K562 (cell line): ENCODE results near the gene TIFAB. TPM values are rescaled to one million over a fixed set of nuclear protein-coding genes. Genes with fewer than 3 reads are reported as not detected.

Experiments
- ATAC-seq: fragments of 200-7000 bp; cut with Tn5 transposase; 3 replicates; pipeline ENCODE4 v1.9.1; 2020; ENCODE audit warnings: moderate library complexity
- BruUV-seq: library from RNA; stranded (reverse); fragments of 400-500 nt; replicated peaks from 2 replicates; lab custom pipeline; 2021; lab: Mats Ljungman, UMichigan
- CTCF ChIA-PET: fragments of 300-600 bp; formaldehyde crosslinking; extraction: SDS; loops from one replicate; lab custom pipeline; 2021; ENCODE audit warnings: low intra/inter-chr PET ratio; lab: Yijun Ruan, JAX
- POLR2A ChIA-PET: fragments of 300-600, 350-650 bp; sonication (Branson Sonifier 250); formaldehyde crosslinking; extraction: SDS; loops from one replicate; lab custom pipeline; 2021; ENCODE audit warnings: antibody characterized with exemption, inconsistent platforms; lab: Yijun Ruan, JAX
- DNase-seq, 4 experiments: peaks; one replicate each; pipeline versions ENCODE4 v3.0.0 to v3.0.0-alpha.2; 2011 to 2018; ENCODE audit warnings: low spot score in 3 of 4, mixed read lengths in 3 of 4; ENCODE audit errors: extremely low read depth in 1 of 4
- FAIRE-seq: peaks from 2 replicates; lab custom pipeline; 2011; peaks lifted over from hg19 to GRCh38; lab: Jason Lieb, UNC
- H2AFZ ChIP-seq: 2 replicates; pipeline ENCODE4 v1.6.0; 2011; ENCODE audit warnings: low read depth, low read length, control low read depth, inconsistent platforms
- H3K27ac ChIP-seq: fragments of 200-600 bp; 3 replicates; pipeline ENCODE4 v1.8.0; 2011; ENCODE audit warnings: low read depth, mild to moderate bottlenecking, control low read depth, inconsistent platforms, low read length, moderate library complexity, mixed read lengths; ENCODE audit errors: extremely low read depth
- H3K27me3 ChIP-seq, 2 experiments: fragments of 300-600 bp in 1 of 2; 2 replicates in 1 of 2; 3 replicates in 1 of 2; pipeline versions ENCODE4 v1.6.0 to v1.8.0; 2011; ENCODE audit warnings: inconsistent platforms in 2 of 2, low read length in 2 of 2, mild to moderate bottlenecking in 1 of 2, mixed read lengths in 1 of 2, moderate library complexity in 1 of 2; ENCODE audit not compliant: control insufficient read depth in 2 of 2, insufficient read depth in 2 of 2
- H3K36me3 ChIP-seq: fragments of 300-600 bp; 3 replicates; pipeline ENCODE4 v1.8.0; 2011; ENCODE audit warnings: mild to moderate bottlenecking, low read length, inconsistent platforms; ENCODE audit not compliant: control insufficient read depth, insufficient read depth
- H3K4me1 ChIP-seq, 2 experiments: fragments of 200-600 bp in 1 of 2; replicated peaks in 1 of 2; 2 replicates in 1 of 2; 3 replicates in 1 of 2; pipeline versions ENCODE4 v1.5.1 to v1.8.0; 2011; ENCODE audit warnings: inconsistent platforms in 2 of 2, low read length in 2 of 2, mild to moderate bottlenecking in 1 of 2, mixed read lengths in 1 of 2, moderate library complexity in 1 of 2; ENCODE audit not compliant: control insufficient read depth in 2 of 2, insufficient read depth in 2 of 2
- H3K4me2 ChIP-seq: 2 replicates; pipeline ENCODE4 v1.6.1; 2011; ENCODE audit warnings: low read length, control low read depth, inconsistent platforms, mixed read lengths; ENCODE audit not compliant: insufficient read depth
- H3K4me3 ChIP-seq: fragments of 200-600 bp; sonication (generic), shearing (Covaris generic); 2 replicates; pipeline ENCODE4 v1.5.1; 2016; ENCODE audit warnings: control low read depth, inconsistent platforms
- H3K79me2 ChIP-seq: fragments of 200-600 bp; 3 replicates; pipeline ENCODE4 v1.8.0; 2011; ENCODE audit warnings: low read length, inconsistent platforms; ENCODE audit not compliant: control insufficient read depth, insufficient read depth
- H3K9ac ChIP-seq, 2 experiments: 2 replicates each; pipeline versions ENCODE4 v1.6.0 to v1.6.1; 2011; ENCODE audit warnings: low read depth in 2 of 2, low read length in 2 of 2, control low read depth in 1 of 2, inconsistent platforms in 1 of 2, mild to moderate bottlenecking in 1 of 2, mixed read lengths in 1 of 2; ENCODE audit not compliant: insufficient read depth in 1 of 2
- H3K9me1 ChIP-seq: one replicate; pipeline ENCODE4 v1.6.0; 2011; ENCODE audit warnings: inconsistent platforms, mild to moderate bottlenecking, low read length, moderate library complexity; ENCODE audit not compliant: control insufficient read depth, insufficient read depth
- H3K9me3 ChIP-seq: replicated peaks from 2 replicates; pipeline ENCODE4 v1.5.1; 2011; ENCODE audit warnings: low read depth, low read length, inconsistent platforms; ENCODE audit not compliant: control insufficient read depth, insufficient read depth
- H4K20me1 ChIP-seq: replicated peaks from 2 replicates; pipeline ENCODE4 v1.6.1; 2011; ENCODE audit warnings: low read length, inconsistent platforms, mixed read lengths; ENCODE audit not compliant: control insufficient read depth, insufficient read depth
- BCL6 ChIP-seq: fragments of 250-450 bp; sonication (Bioruptor Pico); IDR thresholded peaks from 2 replicates; pipeline ENCODE4 v1.4.0; 2020
- EP400 ChIP-seq: fragments of 450-650 bp; IDR thresholded peaks from 2 replicates; pipeline ENCODE4 v1.6.1; 2017; ENCODE audit warnings: antibody characterized with exemption, mild to moderate bottlenecking, moderate library complexity
- FOXA1 ChIP-seq: fragments of 450-650 bp; IDR thresholded peaks from 2 replicates; pipeline ENCODE4 v1.6.1; 2016; ENCODE audit warnings: mild to moderate bottlenecking, borderline replicate concordance
- GTF2E2 ChIP-seq: fragments of 200-800 bp; sonication (Bioruptor generic); IDR thresholded peaks from 2 replicates; pipeline ENCODE4 v1.6.1; 2016; ENCODE audit warnings: missing genetic modification characterization, missing compliant biosample characterization
- JUNB ChIP-seq: fragments of 450-650 bp; formaldehyde crosslinking; conservative IDR thresholded peaks from 2 replicates; pipeline ENCODE4 v1.4.0; 2020; ENCODE audit warnings: mild to moderate bottlenecking
- ZNF121 ChIP-seq: sonication (generic); formaldehyde crosslinking; conservative IDR thresholded peaks from 2 replicates; pipeline ENCODE4 v1.8.0; 2022; ENCODE audit warnings: missing genetic modification reagents
- ZNF764 ChIP-seq: fragments of 250-450 bp; sonication (Bioruptor Pico); IDR thresholded peaks from 2 replicates; pipeline ENCODE4 v1.4.0; 2020; ENCODE audit warnings: low read depth, mild to moderate bottlenecking, moderate library complexity
- WGBS: fragments of 100-300 bp; shearing (Covaris generic); methylation state at CpG from one replicate; pipeline ENCODE4 v1.1.6; 2016; ENCODE audit warnings: low coverage, mixed read lengths; ENCODE audit not compliant: insufficient coverage; ENCODE audit errors: missing lambda C conversion rate; 5-methylcytosine and 5-hydroxymethylcytosine counted together
- in situ Hi-C: fragments of 300-500 bp; cut with MboI; formaldehyde crosslinking; loops from 4 replicates; pipeline ENCODE4 v1.15.0; 2018; ENCODE audit warnings: inconsistent platforms, mixed read lengths
- intact Hi-C: fragments of 100-400 bp; cut with micrococcal nuclease; formaldehyde crosslinking; loops from 2 replicates; pipeline ENCODE4 v1.14.2; 2022
- polyA plus RNA-seq, 8 experiments: library from polyadenylated mRNA; depleted of rRNA in 4 of 8; stranded (reverse) in 5 of 8; unstranded in 3 of 8; fragments of >200 nt; fragmentation: Nextera tagmentation in 2 of 8; fragmentation: Illumina TruSeq in 1 of 8; extraction: Ambion mirVana in 2 of 8; extraction: Trizol in 1 of 8; gene quantifications; 2 replicates each; pipeline versions ENCODE4 v1.2.1 to v1.2.3, GENCODE V29; 2011 to 2014; ENCODE audit warnings: inconsistent platforms in 1 of 8, missing spikeins in 1 of 8
- total RNA-seq, 7 experiments: library from RNA; depleted of rRNA in 6 of 7; stranded (reverse); fragments of >200 nt in 6 of 7; fragmentation: Illumina TruSeq in 2 of 7; extraction: Trizol in 2 of 7; gene quantifications; 2 replicates each; pipeline versions ENCODE4 v1.2.1 to v1.2.3, GENCODE V29; 2011 to 2021; ENCODE audit warnings: low replicate concordance in 1 of 7
- TF ChIP-seq, protein P1 (sequence below): fragments of 250-450 bp; sonication (Bioruptor Pico); IDR thresholded peaks from 2 replicates; pipeline ENCODE4 v1.8.0; 2021; ENCODE audit warnings: mild to moderate bottlenecking, moderate library complexity
- TF ChIP-seq, protein P2 (sequence below): fragments of 250-450 bp; sonication (Bioruptor Pico); IDR thresholded peaks from 2 replicates; pipeline ENCODE4 v1.8.0; 2022; ENCODE audit warnings: moderate library complexity, mild to moderate bottlenecking, inconsistent platforms
- TF ChIP-seq, protein P3 (sequence below): IDR thresholded peaks from 2 replicates; pipeline ENCODE4 v1.6.1; 2014; ENCODE audit warnings: antibody characterized with exemption

TIFAB gene
- total and polyA plus RNA-seq, 9 of the 15 experiments (the other 6 are each of a cell fraction or from before 2014, with no cell fraction given) = not detected

- Histone ChIP-seq H3K27me3 (no peaks in the 10 kb centered on the region; a peak in 3 of 5 replicates), H3K9ac (no peak overlapping the region), H3K4me3 (no peak overlapping the region), H2AFZ (no peak overlapping the region), H3K79me2 (no peaks in the 10 kb centered on the region), H3K9me3 (no peaks in the 10 kb centered on the region), H3K36me3 (no peaks in the 10 kb centered on the region), H3K9me1 (no peaks in the 10 kb centered on the region), H4K20me1 (no peaks in the 10 kb centered on the region; the same call in 1 of the 2 replicates), H3K4me2 (no peak overlapping the region), H3K27ac (no peak overlapping the region), H3K4me1 (peaks cover 0 to 10% of the 10 kb centered on the region in 2 experiments; a peak in 2 of 5 replicates)
- ChIA-PET POLR2A (interaction anchor here (1.4 kb wide), 1 partner anchor 8 kb away, joined by 5 read pairs; no protein-coding TSS in a partner anchor), CTCF (interaction anchor here (0.7 kb wide), 1 partner anchor 147 kb away, joined by 3 read pairs; no protein-coding TSS in a partner anchor)
- intact Hi-C loops (no loop called here), in situ Hi-C loops (no loop called here)
- BruUV-seq = no TSS peak
- TF ChIP-seq FOXA1 = no peak
- ATAC-seq = no peak
- WGBS = 34% methylated on average over 9 of the region's 12 CpGs
- FAIRE-seq = no peak
- no peak for DNase-seq
Measured at GRCh38 chr5:135449644-135450043, 2.5 kb downstream of the TIFAB start.

- FAIRE-seq (no peak), DNase-seq (no peak), ATAC-seq (no peak)
- WGBS = 20% methylated on average over 9 of the region's 9 CpGs
- Histone ChIP-seq H3K4me2 (no peak overlapping the region), H3K9me3 (no peaks in the 10 kb centered on the region), H3K27me3 (no peaks in the 10 kb centered on the region; a peak in 3 of 5 replicates), H3K36me3 (no peaks in the 10 kb centered on the region), H3K4me3 (no peak overlapping the region), H3K4me1 (peaks cover 0 to 12% of the 10 kb centered on the region in 2 experiments; a peak in 2 of 5 replicates), H4K20me1 (no peaks in the 10 kb centered on the region; the same call in 1 of the 2 replicates), H2AFZ (no peak overlapping the region), H3K9me1 (no peaks in the 10 kb centered on the region), H3K79me2 (no peaks in the 10 kb centered on the region), H3K27ac (no peak overlapping the region), H3K9ac (no peak overlapping the region)
- ChIA-PET POLR2A (interaction anchor here (0.5 to 1.4 kb wide), 3 partner anchors 8 to 105 kb away, joined by 3 to 5 read pairs (median 3); no protein-coding TSS in a partner anchor), CTCF (interaction anchor here (0.7 kb wide), 1 partner anchor 147 kb away, joined by 3 read pairs; no protein-coding TSS in a partner anchor)
- intact Hi-C loops = no loop called here
- no TSS peak for BruUV-seq
- in situ Hi-C loops = no loop called here
- TF ChIP-seq GTF2E2 (no peak), ZNF764 (CRISPR knock-in tag) (no peak), EP400 (no peak), BCL6 (CRISPR knock-in tag) (no peak), ZNF121 (CRISPR knock-in tag) (no peak), JUNB (no peak)
- TF ChIP-seq, protein P1, sequence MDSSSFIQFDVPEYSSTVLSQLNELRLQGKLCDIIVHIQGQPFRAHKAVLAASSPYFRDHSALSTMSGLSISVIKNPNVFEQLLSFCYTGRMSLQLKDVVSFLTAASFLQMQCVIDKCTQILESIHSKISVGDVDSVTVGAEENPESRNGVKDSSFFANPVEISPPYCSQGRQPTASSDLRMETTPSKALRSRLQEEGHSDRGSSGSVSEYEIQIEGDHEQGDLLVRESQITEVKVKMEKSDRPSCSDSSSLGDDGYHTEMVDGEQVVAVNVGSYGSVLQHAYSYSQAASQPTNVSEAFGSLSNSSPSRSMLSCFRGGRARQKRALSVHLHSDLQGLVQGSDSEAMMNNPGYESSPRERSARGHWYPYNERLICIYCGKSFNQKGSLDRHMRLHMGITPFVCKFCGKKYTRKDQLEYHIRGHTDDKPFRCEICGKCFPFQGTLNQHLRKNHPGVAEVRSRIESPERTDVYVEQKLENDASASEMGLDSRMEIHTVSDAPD = no peak
- TF ChIP-seq, protein P2, sequence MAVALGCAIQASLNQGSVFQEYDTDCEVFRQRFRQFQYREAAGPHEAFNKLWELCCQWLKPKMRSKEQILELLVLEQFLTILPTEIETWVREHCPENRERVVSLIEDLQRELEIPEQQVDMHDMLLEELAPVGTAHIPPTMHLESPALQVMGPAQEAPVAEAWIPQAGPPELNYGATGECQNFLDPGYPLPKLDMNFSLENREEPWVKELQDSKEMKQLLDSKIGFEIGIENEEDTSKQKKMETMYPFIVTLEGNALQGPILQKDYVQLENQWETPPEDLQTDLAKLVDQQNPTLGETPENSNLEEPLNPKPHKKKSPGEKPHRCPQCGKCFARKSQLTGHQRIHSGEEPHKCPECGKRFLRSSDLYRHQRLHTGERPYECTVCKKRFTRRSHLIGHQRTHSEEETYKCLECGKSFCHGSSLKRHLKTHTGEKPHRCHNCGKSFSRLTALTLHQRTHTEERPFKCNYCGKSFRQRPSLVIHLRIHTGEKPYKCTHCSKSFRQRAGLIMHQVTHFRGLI = no peak
- TF ChIP-seq, protein P3, sequence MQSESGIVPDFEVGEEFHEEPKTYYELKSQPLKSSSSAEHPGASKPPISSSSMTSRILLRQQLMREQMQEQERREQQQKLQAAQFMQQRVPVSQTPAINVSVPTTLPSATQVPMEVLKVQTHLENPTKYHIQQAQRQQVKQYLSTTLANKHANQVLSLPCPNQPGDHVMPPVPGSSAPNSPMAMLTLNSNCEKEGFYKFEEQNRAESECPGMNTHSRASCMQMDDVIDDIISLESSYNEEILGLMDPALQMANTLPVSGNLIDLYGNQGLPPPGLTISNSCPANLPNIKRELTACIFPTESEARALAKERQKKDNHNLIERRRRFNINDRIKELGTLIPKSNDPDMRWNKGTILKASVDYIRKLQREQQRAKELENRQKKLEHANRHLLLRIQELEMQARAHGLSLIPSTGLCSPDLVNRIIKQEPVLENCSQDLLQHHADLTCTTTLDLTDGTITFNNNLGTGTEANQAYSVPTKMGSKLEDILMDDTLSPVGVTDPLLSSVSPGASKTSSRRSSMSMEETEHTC = no peak
Measured at GRCh38 chr5:135448791-135449507, 3.2 kb downstream of the TIFAB start.
